Upper lobe of left lung (tissue), 4 donors: ENCODE data around the gene RBBP5.

ENCODE experiments used
- EP300 ChIP-seq, 4 donors: sonication (generic); formaldehyde crosslinking; IDR thresholded peaks; one replicate each; pipeline ENCODE4 v1.5.1; 2017; ENCODE audit warnings: antibody characterized with exemption in 4 of 4, control low read depth in 2 of 4
- POLR2A ChIP-seq, 4 donors: fragments of 450-650 bp; IDR thresholded peaks; one replicate each; pipeline ENCODE4 v1.5.1; 2016 to 2017; ENCODE audit warnings: antibody characterized with exemption in 4 of 4, mild to moderate bottlenecking in 2 of 4
- TF ChIP-seq, protein P1 (sequence below), 6 experiments: fragments of 450-650 bp in 4 of 6; fragments of 200-600 bp in 2 of 6; sonication (generic) in 2 of 6; IDR thresholded peaks; one replicate each; pipeline ENCODE4 v1.5.1; 2016 to 2019; ENCODE audit warnings: antibody characterized with exemption in 6 of 6

DNA sequence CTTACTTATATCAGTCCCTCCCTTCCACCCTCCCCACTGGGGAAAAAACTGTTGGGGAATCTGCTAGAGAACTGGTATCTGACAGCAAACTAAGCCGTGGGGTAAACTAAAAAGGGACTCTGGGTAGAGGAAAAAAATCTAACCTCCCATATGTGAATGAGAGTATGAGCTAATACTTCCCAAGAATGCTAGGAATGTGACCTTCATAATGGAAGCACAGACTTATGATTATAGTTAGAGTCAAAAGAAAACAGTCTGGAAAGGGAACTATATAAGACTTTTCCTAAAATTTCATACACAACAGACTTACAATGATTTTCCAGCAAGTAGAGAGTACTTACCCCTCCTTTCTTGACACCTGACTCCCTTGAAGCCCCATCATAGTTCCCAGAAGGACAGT lies 23.0 kb upstream of the RBBP5 start:
- TF ChIP-seq EP300 (IDR thresholded peaks at IDR 0.05) = no peak
- TF ChIP-seq, protein P1, sequence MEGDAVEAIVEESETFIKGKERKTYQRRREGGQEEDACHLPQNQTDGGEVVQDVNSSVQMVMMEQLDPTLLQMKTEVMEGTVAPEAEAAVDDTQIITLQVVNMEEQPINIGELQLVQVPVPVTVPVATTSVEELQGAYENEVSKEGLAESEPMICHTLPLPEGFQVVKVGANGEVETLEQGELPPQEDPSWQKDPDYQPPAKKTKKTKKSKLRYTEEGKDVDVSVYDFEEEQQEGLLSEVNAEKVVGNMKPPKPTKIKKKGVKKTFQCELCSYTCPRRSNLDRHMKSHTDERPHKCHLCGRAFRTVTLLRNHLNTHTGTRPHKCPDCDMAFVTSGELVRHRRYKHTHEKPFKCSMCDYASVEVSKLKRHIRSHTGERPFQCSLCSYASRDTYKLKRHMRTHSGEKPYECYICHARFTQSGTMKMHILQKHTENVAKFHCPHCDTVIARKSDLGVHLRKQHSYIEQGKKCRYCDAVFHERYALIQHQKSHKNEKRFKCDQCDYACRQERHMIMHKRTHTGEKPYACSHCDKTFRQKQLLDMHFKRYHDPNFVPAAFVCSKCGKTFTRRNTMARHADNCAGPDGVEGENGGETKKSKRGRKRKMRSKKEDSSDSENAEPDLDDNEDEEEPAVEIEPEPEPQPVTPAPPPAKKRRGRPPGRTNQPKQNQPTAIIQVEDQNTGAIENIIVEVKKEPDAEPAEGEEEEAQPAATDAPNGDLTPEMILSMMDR (IDR thresholded peaks at IDR 0.05) = no peak
- TF ChIP-seq POLR2A (IDR thresholded peaks at IDR 0.05) = no peak
